Colon (tissue), 2 donors: ENCODE measurements around the gene PVALB.

Experiments
- FAIRE-seq: peaks from 2 replicates; lab custom pipeline; 2012; peaks lifted over from hg19 to GRCh38; lab: Jason Lieb, UNC
- donor health status: control.
- donor health status: control.

PVALB gene

GRCh38 chr22:36811094-36811800 is 5.6 kb downstream of the PVALB start:
- no peak for FAIRE-seq

- FAIRE-seq = no peak
These were observed 7.5 kb downstream of the PVALB start for GRCh38 chr22:36809351-36809750.

GRCh38 chr22:36808721-36809344 is 8.0 kb downstream of the PVALB start:
- FAIRE-seq = no peak

GRCh38 chr22:36807627-36808026 is 9.2 kb downstream of the PVALB start:
- no peak for FAIRE-seq

GRCh38 chr22:36806835-36807234 is 10.0 kb downstream of the PVALB start:
- FAIRE-seq = no peak

- no peak for FAIRE-seq
These were observed 13.5 kb downstream of the PVALB start for GRCh38 chr22:36803358-36803757.

- no peak for FAIRE-seq
These were observed 18.2 kb downstream of the PVALB start for GRCh38 chr22:36798674-36799066.

- FAIRE-seq = no peak
These were observed 18.7 kb downstream of the PVALB start for GRCh38 chr22:36797911-36798673.

- no peak for FAIRE-seq
These were observed 19.5 kb downstream of the PVALB start for GRCh38 chr22:36797374-36797773.

- FAIRE-seq = no peak
These were observed 20.2 kb downstream of the PVALB start for GRCh38 chr22:36796552-36797175.

GRCh38 chr22:36795633-36796032 is 21.2 kb downstream of the PVALB start:
- no peak for FAIRE-seq

GRCh38 chr22:36790648-36791047 is 26.2 kb downstream of the PVALB start:
- FAIRE-seq = no peak

GRCh38 chr22:36787204-36787988 is 29.4 kb downstream of the PVALB start:
- no peak for FAIRE-seq

GRCh38 chr22:36783743-36784142 is 33.1 kb downstream of the PVALB start:
- FAIRE-seq = no peak

GRCh38 chr22:36781656-36782627 is 34.9 kb downstream of the PVALB start:
- no peak for FAIRE-seq

GRCh38 chr22:36778020-36778419 is 38.8 kb downstream of the PVALB start:
- FAIRE-seq = no peak

- no peak for FAIRE-seq
These were observed 40.1 kb downstream of the PVALB start for GRCh38 chr22:36776722-36777121.

- peak; percentile 98 for FAIRE-seq
These were observed 40.7 kb downstream of the PVALB start, which contains the start of gene IFT27 for GRCh38 chr22:36775964-36776669. Gene IFT27, minus strand, starts transcription at chr22:36776119. Its CDS starts 412 bp downstream, at chr22:36775707.

GRCh38 chr22:36775586-36775963 is 41.3 kb downstream of the PVALB start:
- FAIRE-seq = no peak

GRCh38 chr22:36773935-36774334 is 42.9 kb downstream of the PVALB start:
- no peak for FAIRE-seq
